GM12875 (cell line): Measurements from ENCODE around the gene LSR.

Experiments
- H3K4me3 ChIP-seq: one replicate; pipeline ENCODE4 v1.5.1; 2011; ENCODE audit warnings: low read depth, low read length, control low read depth
- CTCF ChIP-seq: IDR thresholded peaks from 2 replicates; pipeline ENCODE4 v1.5.1; 2011; ENCODE audit warnings: low read depth, mild to moderate bottlenecking, control low read depth, inconsistent platforms, low read length, moderate library complexity, borderline replicate concordance; ENCODE audit not compliant: insufficient read depth

The LSR gene

DNA sequence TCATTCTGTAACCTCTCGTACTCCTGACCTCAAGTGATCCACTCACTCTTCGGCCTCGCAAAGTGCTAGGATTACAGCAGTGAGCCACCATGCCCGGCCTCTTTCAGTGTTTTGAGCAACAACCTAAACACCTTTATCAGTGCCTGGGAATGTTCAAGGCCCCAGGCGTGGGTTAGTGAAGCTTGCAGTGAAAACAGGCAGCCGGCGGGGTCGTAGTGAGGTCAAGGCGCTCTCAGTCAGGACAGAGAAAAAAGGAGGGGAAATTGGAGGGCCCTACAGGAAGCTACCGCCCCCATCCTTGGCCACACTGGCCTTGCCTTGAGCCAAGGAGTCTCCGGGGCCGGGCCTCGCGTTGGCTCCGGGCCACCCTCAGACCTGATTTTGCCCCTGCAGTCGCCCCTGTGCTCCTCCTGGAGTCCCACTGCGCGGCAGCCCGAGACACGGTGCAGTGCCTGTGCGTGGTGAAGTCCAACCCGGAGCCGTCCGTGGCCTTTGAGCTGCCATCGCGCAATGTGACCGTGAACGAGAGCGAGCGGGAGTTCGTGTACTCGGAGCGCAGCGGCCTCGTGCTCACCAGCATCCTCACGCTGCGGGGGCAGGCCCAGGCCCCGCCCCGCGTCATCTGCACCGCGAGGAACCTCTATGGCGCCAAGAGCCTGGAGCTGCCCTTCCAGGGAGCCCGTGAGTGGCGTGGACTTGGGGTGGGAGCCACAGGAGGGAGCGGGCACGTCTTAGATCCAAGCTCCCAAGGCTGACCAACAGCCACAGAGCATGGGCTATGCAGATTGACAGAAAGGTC is 60.9 kb downstream of the LSR start:
- no peak for TF ChIP-seq CTCF
- H3K4me3 ChIP-seq: no peak overlapping the region

- no peak for TF ChIP-seq CTCF
These were observed 61.5 kb downstream of the LSR start for GRCh38 chr19:35310331-35310730.

DNA sequence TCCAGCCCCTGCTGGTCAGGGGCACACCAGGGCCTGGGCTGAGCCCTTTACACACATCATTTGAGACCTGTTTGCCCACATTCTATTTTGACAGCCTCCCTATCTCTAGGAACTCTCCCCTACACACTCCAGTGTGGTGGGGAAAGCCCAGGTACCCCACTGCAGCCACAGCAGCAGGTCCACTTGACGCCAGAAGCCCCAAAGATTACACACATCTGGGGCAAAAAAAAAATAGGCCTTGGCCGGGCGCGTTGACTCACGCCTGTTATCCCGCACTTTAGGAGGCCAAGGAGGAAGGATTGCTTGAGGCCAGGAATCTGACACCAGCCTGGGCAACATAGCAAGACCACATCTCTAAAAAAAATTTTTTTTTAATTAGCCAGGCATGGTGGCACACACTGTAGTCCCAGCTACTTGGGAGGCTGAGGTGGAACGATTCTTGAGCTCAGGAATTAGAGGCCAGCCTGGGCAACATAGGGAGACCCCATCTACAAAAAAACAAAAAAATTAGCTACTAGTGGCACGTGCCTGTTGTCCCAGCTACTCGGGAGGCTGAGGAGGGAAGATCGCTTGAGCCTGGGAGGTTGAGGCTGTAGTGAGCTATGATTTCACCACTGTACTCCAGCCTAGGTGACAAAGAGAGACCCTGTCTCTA is 62.1 kb downstream of the LSR start:
- TF ChIP-seq CTCF: no peak

More at GRCh38 chr19:35310331-35310730, 61.5 kb downstream of the LSR start:
- no peak overlapping the region for H3K4me3 ChIP-seq

GRCh38 chr19:35311901-35312665 is 63.3 kb downstream of the LSR start:
- no peak overlapping the region for H3K4me3 ChIP-seq
- no peak for TF ChIP-seq CTCF

More for the DNA sequence above, 62.1 kb downstream of the LSR start:
- no peak overlapping the region for H3K4me3 ChIP-seq

- no peak for TF ChIP-seq CTCF
- H3K4me3 ChIP-seq: no peak overlapping the region
These were observed 64.8 kb downstream of the LSR start for GRCh38 chr19:35313587-35313986.

DNA sequence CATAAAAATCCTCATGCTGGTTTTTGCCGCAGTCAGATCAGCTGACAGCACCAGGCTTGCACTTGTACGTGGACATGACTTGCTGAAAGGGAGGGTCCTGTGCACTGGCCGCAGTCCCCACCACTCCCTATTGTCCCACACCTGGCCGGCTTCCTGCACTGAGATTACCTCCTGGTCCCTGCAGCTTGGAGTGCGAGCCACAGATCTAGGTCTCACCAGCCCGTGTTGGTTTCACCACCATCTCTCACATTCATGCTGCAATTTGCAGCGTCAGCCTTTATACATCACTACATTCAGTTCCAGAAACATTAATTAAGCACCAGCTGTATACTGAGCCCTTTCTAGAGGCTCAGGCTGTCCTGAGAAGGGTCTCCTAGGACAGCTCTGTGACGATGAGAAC is 65.2 kb downstream of the LSR start:
- no peak for TF ChIP-seq CTCF

More for the DNA sequence above, 65.2 kb downstream of the LSR start:
- H3K4me3 ChIP-seq: no peak overlapping the region
